ENCODE measurements around the gene IPP. TPM values are rescaled to one million over a fixed set of nuclear protein-coding genes. Genes with fewer than 3 reads are reported as not detected.
A peak's percentile ranks its signal among the peaks of the same experiment; 100 is the strongest.
"Not testable (repeated sequence)": the region's sequence is repeated elsewhere in the genome, so short reads cannot be mapped to it uniquely, and the experiment has no call there.

The IPP gene
- 10 to 100 TPM; 26.7 to 31.9 (median 31.6) TPM for polyA plus RNA-seq (ENCODE audit: insufficient read length in 4 of 4)

- DNase-seq (ENCODE audit: low read depth in 4 of 4, low spot score in 3 of 4) = peak; percentile 94 to 96 (median 96)
Measured at GRCh38 chr1:45750298-45751038, at the start of gene IPP. Gene IPP (minus strand): TSS chr1:45750653. CDS start chr1:45746411, 4,242 bp downstream.

GRCh38 chr1:45796946-45797345 lies 46.5 kb upstream of the IPP start:
- no peak for DNase-seq (ENCODE audit: low read depth in 4 of 4, low spot score in 3 of 4)

- DNase-seq (ENCODE audit: low read depth in 4 of 4, low spot score in 3 of 4) = no peak
Measured at GRCh38 chr1:45796381-45796780, 45.9 kb upstream of the IPP start.

- DNase-seq (ENCODE audit: low read depth in 4 of 4, low spot score in 3 of 4) = no peak
Measured at GRCh38 chr1:45793942-45794604, 43.6 kb upstream of the IPP start.

GRCh38 chr1:45792744-45793143 lies 42.3 kb upstream of the IPP start:
- DNase-seq (ENCODE audit: low read depth in 4 of 4, low spot score in 3 of 4) = no peak

- no peak for DNase-seq (ENCODE audit: low read depth in 4 of 4, low spot score in 3 of 4)
Measured at GRCh38 chr1:45789601-45790000, 39.1 kb upstream of the IPP start.

- DNase-seq (ENCODE audit: low read depth in 4 of 4, low spot score in 3 of 4) = no peak
Measured at GRCh38 chr1:45787905-45788304, 37.5 kb upstream of the IPP start.

- no peak for DNase-seq (ENCODE audit: low read depth in 4 of 4, low spot score in 3 of 4)
Measured at GRCh38 chr1:45785583-45785982, 35.1 kb upstream of the IPP start.

- no peak for DNase-seq (ENCODE audit: low read depth in 4 of 4, low spot score in 3 of 4)
Measured at GRCh38 chr1:45775794-45776193, 25.3 kb upstream of the IPP start.

GRCh38 chr1:45772971-45773370 lies 22.5 kb upstream of the IPP start:
- DNase-seq (ENCODE audit: low read depth in 4 of 4, low spot score in 3 of 4) = no peak

- no peak for DNase-seq (ENCODE audit: low read depth in 4 of 4, low spot score in 3 of 4)
Measured at GRCh38 chr1:45769261-45769932, 18.9 kb upstream of the IPP start.

GRCh38 chr1:45767035-45767434 lies 16.6 kb upstream of the IPP start:
- no peak for DNase-seq (ENCODE audit: low read depth in 4 of 4, low spot score in 3 of 4)

- DNase-seq (ENCODE audit: low read depth in 4 of 4, low spot score in 3 of 4) = no peak
Measured at GRCh38 chr1:45765999-45766792, 15.7 kb upstream of the IPP start.

- no peak for DNase-seq (ENCODE audit: low read depth in 4 of 4, low spot score in 3 of 4)
Measured at GRCh38 chr1:45762291-45762690, 11.8 kb upstream of the IPP start.

- DNase-seq (ENCODE audit: low read depth in 4 of 4, low spot score in 3 of 4) = no peak
Measured at GRCh38 chr1:45755697-45756096, 5.2 kb upstream of the IPP start.

- DNase-seq (ENCODE audit: low read depth in 4 of 4, low spot score in 3 of 4) = no peak
Measured at GRCh38 chr1:45753248-45754037, 3.0 kb upstream of the IPP start.

GRCh38 chr1:45752441-45753052 lies 2.1 kb upstream of the IPP start:
- no peak for DNase-seq (ENCODE audit: low read depth in 4 of 4, low spot score in 3 of 4)

GRCh38 chr1:45752014-45752413 lies 1.6 kb upstream of the IPP start:
- DNase-seq (ENCODE audit: low read depth in 4 of 4, low spot score in 3 of 4) = no peak

GRCh38 chr1:45751039-45751838 lies 786 bp upstream of the IPP start:
- not testable (repeated sequence) for DNase-seq (ENCODE audit: low read depth in 4 of 4, low spot score in 3 of 4)

Data from right renal pelvis (tissue), 4 donors.